Aorta (tissue), 5 donors: ENCODE measurements around the gene RNF126. TPM values are rescaled to one million over a fixed set of nuclear protein-coding genes. Genes with fewer than 3 reads are reported as not detected.
A peak's percentile ranks its signal among the peaks of the same experiment; 100 is the strongest.

ENCODE experiments used
- ATAC-seq: fragments of 200-7000 bp; cut with Tn5 transposase; one replicate; pipeline ENCODE4 v1.9.1; 2022; ENCODE audit warnings: moderate library complexity; ENCODE audit not compliant: low FRiP score
- DNase-seq, 2 donors: peaks; one replicate each; pipeline ENCODE4 v3.0.0-alpha.2; 2020
- H3K27ac ChIP-seq, 2 donors: one replicate each; pipeline ENCODE4 v1.5.1; 2013; ENCODE audit warnings: low read length in 2 of 2, mild to moderate bottlenecking in 2 of 2, moderate library complexity in 2 of 2, control low read depth in 1 of 2, inconsistent platforms in 1 of 2, low read depth in 1 of 2
- H3K27me3 ChIP-seq, 2 donors: one replicate each; pipeline ENCODE4 v1.6.1; 2013; ENCODE audit warnings: control low read depth in 1 of 2, low read length in 1 of 2, mild to moderate bottlenecking in 1 of 2, moderate library complexity in 1 of 2; ENCODE audit not compliant: insufficient read depth in 2 of 2, control insufficient read depth in 1 of 2
- H3K36me3 ChIP-seq, 2 donors: one replicate each; pipeline ENCODE4 v1.6.1; 2013; ENCODE audit warnings: control low read depth in 1 of 2, low read length in 1 of 2, mild to moderate bottlenecking in 1 of 2; ENCODE audit not compliant: insufficient read depth in 2 of 2, control insufficient read depth in 1 of 2
- H3K4me1 ChIP-seq, 2 donors: one replicate each; pipeline ENCODE4 v1.6.1; 2013; ENCODE audit warnings: low read length in 2 of 2, control low read depth in 1 of 2, mild to moderate bottlenecking in 1 of 2, moderate library complexity in 1 of 2; ENCODE audit not compliant: insufficient read depth in 2 of 2, control insufficient read depth in 1 of 2
- H3K4me3 ChIP-seq, 2 donors: one replicate each; pipeline ENCODE4 v1.5.1; 2013; ENCODE audit warnings: low read length in 2 of 2, control low read depth in 1 of 2, mild to moderate bottlenecking in 1 of 2
- H3K9me3 ChIP-seq: one replicate; pipeline ENCODE4 v1.6.1; 2013; ENCODE audit warnings: mild to moderate bottlenecking, low read length; ENCODE audit not compliant: control insufficient read depth
- WGBS, 2 donors: extraction: QIAGEN DNeasy Blood & Tissue Kit; methylation state at CpG; one replicate each; pipeline ENCODE4 v1.1.7; 2013; 5-methylcytosine and 5-hydroxymethylcytosine counted together
- intact Hi-C, 2 donors: fragments of 100-400 bp; cut with DNase I; formaldehyde crosslinking; loops; one replicate each; pipeline versions ENCODE4 v1.14.2 to v1.15.0; 2022
- polyA plus RNA-seq, 2 donors: library from polyadenylated mRNA; stranded (reverse); fragments of 200-250 nt; gene quantifications; one replicate each; pipeline ENCODE4 v1.2.3, GENCODE V29; 2013
- total RNA-seq, 2 donors: library from RNA; stranded (reverse); fragmentation: NEBNext Ultra II Directional; extraction: Animal tissue kit (Norgen Biotek cat#: 25700); gene quantifications; one replicate each; pipeline ENCODE4 v1.2.1, GENCODE V29; 2021
- donor health status: healthy with polysubstance abuse.
- donor health status: Bipolar disorder and iron deficiency.
- donor health status: DM: no; HTN: no; CAD: no.
- donor health status: DM: no; HTN: no; CAD: no.
- donor health status: DM: yes; HTN: yes; CAD: no.

RNF126 gene
- total and polyA plus RNA-seq, 4 donors = 18.3 to 38.5 (median 26.8) TPM

GRCh38 chr19:680287-681028 is 17.4 kb upstream of the RNF126 start:
- H3K27ac ChIP-seq = peak overlapping the region; percentile 51 to 52
- peak overlapping the region; percentile 60 to 73 for H3K4me3 ChIP-seq
- ATAC-seq (peak; percentile 93), DNase-seq (peak; percentile 99 to 100)
- H3K36me3 ChIP-seq = no peaks in the 10 kb centered on the region
- H3K9me3 ChIP-seq = no peaks in the 10 kb centered on the region
- WGBS, 2 donors = 3% methylated on average over 58 to 70 of the region's 70 CpGs
- intact Hi-C loops = loop anchor here in 1 of 2 donors (2.0 kb wide), 1 partner anchor 18 kb away; the partner anchor contains the start of gene RNF126
- H3K27me3 ChIP-seq = no peaks in the 10 kb centered on the region
- no peaks in the 10 kb centered on the region for H3K4me1 ChIP-seq

- Histone ChIP-seq H3K36me3 (no peaks in the 10 kb centered on the region), H3K4me1 (no peaks in the 10 kb centered on the region), H3K27ac (peak overlapping the region; percentile 51 to 52), H3K4me3 (peak overlapping the region; percentile 60 to 73), H3K9me3 (no peaks in the 10 kb centered on the region), H3K27me3 (no peaks in the 10 kb centered on the region)
- WGBS, 2 donors = 3 to 5% methylated on average over 32 to 69 of the region's 69 CpGs
- intact Hi-C loops = loop anchor here in 1 of 2 donors (2.0 to 5.0 kb wide), 2 partner anchors 17 to 118 kb away; partner anchors contain the start of genes PTBP1 and RNF126
- DNase-seq (peak; percentile 87 to 93), ATAC-seq (peak; percentile 31)
Measured at GRCh38 chr19:679418-680286, 16.6 kb upstream of the RNF126 start.

GRCh38 chr19:678791-679388 is 15.9 kb upstream of the RNF126 start:
- H3K4me1 ChIP-seq = no peaks in the 10 kb centered on the region
- H3K4me3 ChIP-seq = no peak overlapping the region
- H3K36me3 ChIP-seq = no peaks in the 10 kb centered on the region
- peak in 1 of 2 donors; percentile 55 for DNase-seq
- no peak for ATAC-seq
- no peaks in the 10 kb centered on the region for H3K27me3 ChIP-seq
- intact Hi-C loops = loop anchor here in 1 of 2 donors (5.0 kb wide), 1 partner anchor 118 kb away; the partner anchor contains the start of gene PTBP1
- WGBS, 2 donors = 80 to 84% methylated on average over 16 of the region's 16 CpGs
- no peaks in the 10 kb centered on the region for H3K9me3 ChIP-seq
- peak overlapping the region; percentile 41 to 51 for H3K27ac ChIP-seq

GRCh38 chr19:677601-678436 is 14.8 kb upstream of the RNF126 start:
- Histone ChIP-seq H3K27ac (peak overlapping the region; percentile 7 to 81), H3K27me3 (no peaks in the 10 kb centered on the region), H3K4me3 (peak overlapping the region; percentile 2 to 37), H3K36me3 (no peaks in the 10 kb centered on the region), H3K9me3 (no peaks in the 10 kb centered on the region), H3K4me1 (no peaks in the 10 kb centered on the region)
- DNase-seq = no peak
- intact Hi-C loops = loop anchor here in 1 of 2 donors (5.0 kb wide), 1 partner anchor 119 kb away; the partner anchor contains the start of gene PTBP1
- 15 to 17% methylated on average over 22 of the region's 22 CpGs for WGBS, 2 donors
- no peak for ATAC-seq

- no peaks in the 10 kb centered on the region for H3K36me3 ChIP-seq
- peak overlapping the region; percentile 70 to 73 for H3K4me3 ChIP-seq
- ATAC-seq = peak; percentile 42
- H3K27ac ChIP-seq = peak overlapping the region; percentile 7 to 81
- 0 to 1% methylated on average over 12 to 15 of the region's 15 CpGs for WGBS, 2 donors
- no peaks in the 10 kb centered on the region for H3K9me3 ChIP-seq
- H3K27me3 ChIP-seq = no peaks in the 10 kb centered on the region
- no peaks in the 10 kb centered on the region for H3K4me1 ChIP-seq
- DNase-seq = peak; percentile 91 to 95
- intact Hi-C loops = loop anchor here in 1 of 2 donors (5.0 kb wide), 1 partner anchor 120 kb away; the partner anchor contains the start of gene PTBP1
Measured at GRCh38 chr19:677201-677600, 14.2 kb upstream of the RNF126 start.

- WGBS, 2 donors = 0 to 1% methylated on average over 42 to 63 of the region's 63 CpGs
- Histone ChIP-seq H3K9me3 (no peaks in the 10 kb centered on the region), H3K27ac (peak within 1 kb of the TSS; percentile 62 to 84), H3K36me3 (no peaks in the 10 kb centered on the region), H3K4me1 (no peaks in the 10 kb centered on the region), H3K27me3 (no peaks in the 10 kb centered on the region), H3K4me3 (peak within 1 kb of the TSS; percentile 70 to 73)
- peak in 1 of 2 donors; percentile 87 for DNase-seq
- ATAC-seq = no peak
- intact Hi-C loops = loop anchor here in 1 of 2 donors (5.0 kb wide), 1 partner anchor 121 kb away; the partner anchor contains the start of gene PTBP1
Measured at GRCh38 chr19:676339-677105, 13.5 kb upstream of the RNF126 start, which contains the start of gene FSTL3. FSTL3 (plus strand) TSS chr19:676392; CDS start chr19:676424, 32 bp downstream.

DNA sequence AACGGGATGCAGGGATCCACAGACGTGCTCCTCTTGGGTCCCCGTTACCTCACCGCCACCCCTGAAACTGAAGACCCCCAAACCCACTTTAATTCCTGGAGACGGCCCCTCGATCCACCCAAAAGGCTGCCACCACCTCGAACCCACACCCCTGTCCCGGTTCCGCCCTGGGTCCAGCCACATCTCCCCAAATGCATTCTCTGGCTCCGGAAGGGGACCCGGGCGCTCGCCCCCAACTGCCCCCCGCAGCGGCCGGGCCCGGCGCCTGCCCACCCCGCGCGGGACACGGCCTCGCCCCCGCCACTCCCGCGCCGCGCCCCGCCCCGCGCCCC is 13.0 kb upstream of the RNF126 start:
- Histone ChIP-seq H3K27me3 (no peaks in the 10 kb centered on the region), H3K4me3 (peak overlapping the region; percentile 70 to 73), H3K36me3 (no peaks in the 10 kb centered on the region), H3K9me3 (no peaks in the 10 kb centered on the region), H3K27ac (no peak overlapping the region), H3K4me1 (no peaks in the 10 kb centered on the region)
- DNase-seq (no peak), ATAC-seq (no peak)
- 5 to 7% methylated on average over 23 to 31 of the region's 31 CpGs for WGBS, 2 donors
- intact Hi-C loops = loop anchor here in 1 of 2 donors (5.0 kb wide), 1 partner anchor 121 kb away; the partner anchor contains the start of gene PTBP1
